Sigmoid colon (tissue), 3 donors: Measurements from ENCODE around the gene SDC1.

Experiments used
- POLR2A ChIP-seq, 2 donors: fragments of 450-650 bp; IDR thresholded peaks; one replicate each; pipeline ENCODE4 v1.6.1; 2016; ENCODE audit warnings: antibody characterized with exemption in 2 of 2, mild to moderate bottlenecking in 2 of 2, moderate library complexity in 2 of 2
- TF ChIP-seq, protein P1 (sequence below), 4 experiments: fragments of 450-650 bp in 3 of 4; fragments of 200-600 bp in 1 of 4; IDR thresholded peaks; one replicate each; pipeline ENCODE4 v1.5.1; 2016 to 2019; ENCODE audit warnings: antibody characterized with exemption in 4 of 4, mild to moderate bottlenecking in 3 of 4, moderate library complexity in 2 of 4

DNA sequence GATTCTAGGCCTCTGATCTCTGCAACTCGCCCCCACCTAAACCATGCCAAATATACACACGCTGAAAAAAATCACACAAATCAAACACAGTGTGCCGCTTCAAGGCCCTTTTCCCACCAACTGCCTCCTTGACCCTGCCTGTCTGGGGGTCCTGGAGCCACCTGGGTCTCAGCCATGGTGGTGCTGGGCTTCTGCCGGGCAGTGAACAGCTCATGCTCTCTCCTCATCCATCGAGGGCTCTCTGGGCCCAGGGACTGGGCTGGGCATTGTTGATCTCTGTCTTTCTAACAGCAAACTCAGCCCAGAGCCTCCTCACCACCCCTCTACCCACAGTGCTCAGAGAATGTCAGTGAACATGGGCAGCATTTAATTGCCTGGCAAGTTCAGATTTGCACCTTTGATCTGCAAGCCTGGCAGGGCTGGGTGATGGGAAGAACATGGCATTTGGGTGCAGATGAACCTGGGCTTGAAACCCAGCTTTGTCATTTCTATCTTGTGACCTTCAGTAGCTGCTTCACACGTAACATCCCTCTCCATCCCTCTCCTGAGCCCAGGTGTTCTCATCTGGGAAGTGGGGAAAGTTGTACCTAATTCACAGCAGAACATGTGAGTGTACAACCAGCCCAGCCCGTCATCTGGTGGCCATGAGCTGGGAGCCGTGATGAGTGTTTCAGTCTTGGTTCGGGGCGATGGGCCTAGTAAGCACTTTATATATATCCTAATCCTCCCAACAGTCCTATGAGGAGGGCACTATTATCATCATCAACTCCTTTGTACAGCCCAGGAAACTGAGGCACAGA lies 46.1 kb downstream of the SDC1 start:
- TF ChIP-seq, protein P1, sequence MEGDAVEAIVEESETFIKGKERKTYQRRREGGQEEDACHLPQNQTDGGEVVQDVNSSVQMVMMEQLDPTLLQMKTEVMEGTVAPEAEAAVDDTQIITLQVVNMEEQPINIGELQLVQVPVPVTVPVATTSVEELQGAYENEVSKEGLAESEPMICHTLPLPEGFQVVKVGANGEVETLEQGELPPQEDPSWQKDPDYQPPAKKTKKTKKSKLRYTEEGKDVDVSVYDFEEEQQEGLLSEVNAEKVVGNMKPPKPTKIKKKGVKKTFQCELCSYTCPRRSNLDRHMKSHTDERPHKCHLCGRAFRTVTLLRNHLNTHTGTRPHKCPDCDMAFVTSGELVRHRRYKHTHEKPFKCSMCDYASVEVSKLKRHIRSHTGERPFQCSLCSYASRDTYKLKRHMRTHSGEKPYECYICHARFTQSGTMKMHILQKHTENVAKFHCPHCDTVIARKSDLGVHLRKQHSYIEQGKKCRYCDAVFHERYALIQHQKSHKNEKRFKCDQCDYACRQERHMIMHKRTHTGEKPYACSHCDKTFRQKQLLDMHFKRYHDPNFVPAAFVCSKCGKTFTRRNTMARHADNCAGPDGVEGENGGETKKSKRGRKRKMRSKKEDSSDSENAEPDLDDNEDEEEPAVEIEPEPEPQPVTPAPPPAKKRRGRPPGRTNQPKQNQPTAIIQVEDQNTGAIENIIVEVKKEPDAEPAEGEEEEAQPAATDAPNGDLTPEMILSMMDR (IDR thresholded peaks at IDR 0.05) = no peak
- TF ChIP-seq POLR2A (IDR thresholded peaks at IDR 0.05) = no peak
